B cell (primary cell): ENCODE measurements around the gene ITPRIPL1.

Experiments used
- CTCF ChIP-seq: fragments of 200-600 bp; IDR thresholded peaks from one replicate; pipeline ENCODE4 v1.8.0; 2022; ENCODE audit warnings: antibody characterized with exemption, mild to moderate bottlenecking
- EZH2 ChIP-seq: IDR thresholded peaks from 2 replicates; pipeline ENCODE4 v1.6.1; 2012; ENCODE audit warnings: borderline replicate concordance, low read depth, mild to moderate bottlenecking, moderate library complexity, low read length; ENCODE audit not compliant: insufficient read depth, poor library complexity, severe bottlenecking

DNA sequence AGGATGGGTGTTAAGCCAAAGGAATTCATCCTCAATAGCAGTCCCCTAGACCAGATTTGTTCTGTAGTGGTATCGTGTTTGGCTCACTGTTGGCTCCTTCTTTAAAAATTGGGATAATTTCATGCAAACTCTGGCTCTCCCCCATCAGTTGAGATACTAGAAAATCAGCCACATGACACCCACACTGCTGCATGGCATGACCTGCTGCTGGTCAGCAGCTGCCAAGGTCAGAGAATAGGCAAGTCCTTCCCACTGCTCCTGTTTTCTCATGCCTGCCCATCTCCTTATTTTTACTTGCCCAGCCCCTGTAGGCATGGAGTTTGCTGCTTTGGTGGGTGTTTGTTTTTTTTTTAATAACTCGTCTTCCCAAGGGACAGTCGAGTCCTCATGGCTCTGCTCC lies 18.7 kb upstream of the ITPRIPL1 start:
- no peak for TF ChIP-seq CTCF
- TF ChIP-seq EZH2, result no peak
